NCI-H187 (cell line): Measurements from ENCODE around the gene RASSF7.
"Not testable (repeated sequence)": the region's sequence is repeated elsewhere in the genome, so short reads cannot be mapped to it uniquely, and the experiment has no call there.

ENCODE experiments used
- DNase-seq, 2 experiments: peaks; one replicate each; lab custom pipeline; 2025; lab: John Stamatoyannopoulos, UW

RASSF7 gene

GRCh38 chr11:560305-561147 lies at the start of gene RASSF7, which contains the start of gene LMNTD2:
Gene RASSF7 (plus strand): TSS chr11:560970. CDS start chr11:561769, 799 bp downstream.
Gene LMNTD2 (minus strand): TSS chr11:560738. CDS start chr11:560716, 22 bp downstream.
- peak; percentile 91 to 95 for DNase-seq

- no peak for DNase-seq
These were observed 47.8 kb upstream of the RASSF7 start for GRCh38 chr11:512761-513595.

GRCh38 chr11:514606-515005 lies 46.2 kb upstream of the RASSF7 start:
- DNase-seq, result no peak

GRCh38 chr11:515131-515530 lies 45.6 kb upstream of the RASSF7 start:
- no peak for DNase-seq

- no peak for DNase-seq
These were observed 44.4 kb upstream of the RASSF7 start for GRCh38 chr11:516400-516799.

- DNase-seq, result not testable (repeated sequence)
These were observed 43.7 kb upstream of the RASSF7 start for GRCh38 chr11:516918-517685.

GRCh38 chr11:518463-519202 lies 42.1 kb upstream of the RASSF7 start:
- no peak for DNase-seq

GRCh38 chr11:520428-521176 lies 40.2 kb upstream of the RASSF7 start:
- no peak for DNase-seq

GRCh38 chr11:521177-521688 lies 39.5 kb upstream of the RASSF7 start:
- DNase-seq, result no peak

- no peak for DNase-seq
These were observed 34.6 kb upstream of the RASSF7 start for GRCh38 chr11:526192-526591.

GRCh38 chr11:528166-528814 lies 32.5 kb upstream of the RASSF7 start:
- no peak for DNase-seq

- DNase-seq, result no peak
These were observed 31.7 kb upstream of the RASSF7 start for GRCh38 chr11:528815-529727.

- DNase-seq, result no peak
These were observed 30.9 kb upstream of the RASSF7 start for GRCh38 chr11:529728-530411.

GRCh38 chr11:530960-531831 lies 29.6 kb upstream of the RASSF7 start:
- DNase-seq, result no peak

GRCh38 chr11:531919-532526 lies 28.7 kb upstream of the RASSF7 start:
- no peak for DNase-seq

- DNase-seq, result no peak
These were observed 28.2 kb upstream of the RASSF7 start for GRCh38 chr11:532527-532985.
